OCI-LY7 (cell line): ENCODE measurements around the gene ADGRD1.

Experiments
- CTCF ChIP-seq: fragments of 200-600 bp; sonication (generic); conservative IDR thresholded peaks from 2 replicates; pipeline ENCODE4 v1.5.1; 2014; ENCODE audit warnings: mild to moderate bottlenecking, antibody characterized with exemption, low read length, moderate library complexity, mixed read lengths
- EZH2phosphoT487 ChIP-seq: fragments of 200-600 bp; sonication (generic); IDR thresholded peaks from 2 replicates; pipeline ENCODE4 v1.6.1; 2018; ENCODE audit warnings: low read depth, borderline replicate concordance, mild to moderate bottlenecking, mixed run types, antibody characterized with exemption, low read length, moderate library complexity, mixed read lengths

DNA sequence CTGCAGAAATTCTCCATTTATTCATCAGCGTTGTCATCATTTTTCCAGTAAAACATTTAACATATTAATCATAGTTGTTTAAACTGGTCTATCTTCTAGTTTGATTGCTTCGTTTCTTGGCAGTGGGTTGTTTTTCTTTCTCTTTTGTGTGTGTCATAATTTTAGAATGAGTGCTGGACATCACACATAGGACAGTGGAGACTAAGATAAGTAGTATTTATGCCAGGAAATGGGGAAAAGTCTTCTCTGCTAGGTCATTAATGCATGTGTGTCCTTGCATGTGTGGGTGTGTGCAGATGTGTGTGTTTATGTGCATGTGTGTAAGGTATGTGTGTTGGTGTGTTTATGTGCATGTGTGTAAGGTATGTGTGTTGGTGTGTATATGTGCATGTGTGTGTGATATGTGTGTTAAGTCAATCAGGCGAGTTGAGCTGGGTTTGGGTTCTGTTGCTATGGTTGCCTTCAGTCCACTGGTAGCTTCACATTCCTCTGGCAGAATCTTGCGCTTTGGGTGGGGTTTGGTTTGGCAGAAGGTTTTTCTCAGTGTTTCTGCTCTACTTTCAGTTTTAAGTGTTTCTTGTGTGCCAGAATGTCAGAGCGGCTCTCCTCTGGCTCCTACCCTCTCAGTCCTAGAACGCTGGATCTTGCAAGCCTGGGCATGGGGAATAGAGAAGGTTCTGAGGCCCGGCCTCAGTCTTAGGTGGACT is 7.8 kb upstream of the ADGRD1 start:
- TF ChIP-seq CTCF, result no peak
- TF ChIP-seq EZH2phosphoT487, result no peak
